Epithelial cell of prostate (primary cell): ENCODE results near the gene RASAL1.
"Not testable (repeated sequence)": the region's sequence is repeated elsewhere in the genome, so short reads cannot be mapped to it uniquely, and the experiment has no call there.

Experiments used
- DNase-seq: peaks from one replicate; pipeline ENCODE4 v3.0.0-alpha.2; 2011; ENCODE audit warnings: low read depth, low spot score
- H3K27ac ChIP-seq: fragments of 450-650 bp; 2 replicates; pipeline ENCODE4 v1.5.1; 2017; ENCODE audit warnings: mild to moderate bottlenecking

The RASAL1 gene

GRCh38 chr12:113142886-113143332 is 7.3 kb upstream of the RASAL1 start:
- H3K27ac ChIP-seq: no peak overlapping the region
- no peak for DNase-seq

- H3K27ac ChIP-seq: no peak overlapping the region
- no peak for DNase-seq
Observed at GRCh38 chr12:113142173-113142885, 6.8 kb upstream of the RASAL1 start.

GRCh38 chr12:113141716-113142115 is 6.2 kb upstream of the RASAL1 start:
- H3K27ac ChIP-seq, DNase-seq: not testable (repeated sequence)

- no peak overlapping the region for H3K27ac ChIP-seq
- DNase-seq: no peak
Observed at GRCh38 chr12:113140706-113141105, 5.1 kb upstream of the RASAL1 start.

- no peak for DNase-seq
- H3K27ac ChIP-seq: no peak overlapping the region
Observed at GRCh38 chr12:113138826-113139225, 3.3 kb upstream of the RASAL1 start.

- DNase-seq: no peak
- no peak overlapping the region for H3K27ac ChIP-seq
Observed at GRCh38 chr12:113137861-113138783, 2.6 kb upstream of the RASAL1 start.

GRCh38 chr12:113136990-113137511 is 1.5 kb upstream of the RASAL1 start:
- no peak for DNase-seq
- H3K27ac ChIP-seq: no peak overlapping the region

- H3K27ac ChIP-seq: peak overlapping the region; percentile 9
- DNase-seq: no peak
Observed at GRCh38 chr12:113136128-113136989, 798 bp upstream of the RASAL1 start.

GRCh38 chr12:113134521-113134951 is 1.0 kb downstream of the RASAL1 start:
- DNase-seq: no peak
- no peak overlapping the region for H3K27ac ChIP-seq

GRCh38 chr12:113134071-113134470 is 1.5 kb downstream of the RASAL1 start:
- H3K27ac ChIP-seq: no peak overlapping the region
- DNase-seq: no peak

GRCh38 chr12:113133666-113134065 is 1.9 kb downstream of the RASAL1 start:
- no peak overlapping the region for H3K27ac ChIP-seq
- no peak for DNase-seq

GRCh38 chr12:113133036-113133435 is 2.5 kb downstream of the RASAL1 start:
- no peak overlapping the region for H3K27ac ChIP-seq
- DNase-seq: no peak

- DNase-seq: no peak
- no peak overlapping the region for H3K27ac ChIP-seq
Observed at GRCh38 chr12:113131556-113131955, 4.0 kb downstream of the RASAL1 start.

- no peak for DNase-seq
- H3K27ac ChIP-seq: no peak overlapping the region
Observed at GRCh38 chr12:113130457-113131135, 5.0 kb downstream of the RASAL1 start.

GRCh38 chr12:113129664-113130456 is 5.7 kb downstream of the RASAL1 start:
- no peak for DNase-seq
- H3K27ac ChIP-seq: no peak overlapping the region

- H3K27ac ChIP-seq: no peak overlapping the region
- no peak for DNase-seq
Observed at GRCh38 chr12:113128802-113129663, 6.5 kb downstream of the RASAL1 start.

- DNase-seq: no peak
- H3K27ac ChIP-seq: no peak overlapping the region
Observed at GRCh38 chr12:113127791-113128199, 7.8 kb downstream of the RASAL1 start.
